PC-9 (cell line): ENCODE measurements around the gene DPF1. TPM values are rescaled to one million over a fixed set of nuclear protein-coding genes. Genes with fewer than 3 reads are reported as not detected.

Experiments used
- BruUV-seq: library from RNA; stranded (reverse); fragments of 400-500 nt; replicated peaks from 2 replicates; lab custom pipeline; 2021; lab: Mats Ljungman, UMichigan
- CTCF ChIA-PET: fragments of 300-600 bp; sonication (Branson Sonifier 250); formaldehyde crosslinking; loops from one replicate; lab custom pipeline; 2022; ENCODE audit warnings: antibody characterized with exemption; lab: Charles Lee
- POLR2A ChIA-PET: fragments of 300-600 bp; sonication (Branson Sonifier 250); formaldehyde crosslinking; loops from one replicate; lab custom pipeline; 2022; ENCODE audit warnings: antibody characterized with exemption; ENCODE audit not compliant: unreplicated experiment; lab: Charles Lee
- DNase-seq, 2 experiments: peaks; one replicate each; pipeline versions ENCODE4 v3.0.0 to v3.0.0-alpha.2; 2015 to 2022; ENCODE audit warnings: mixed read lengths in 1 of 2
- H2AFZ ChIP-seq: fragments of 200-600 bp; sonication (generic); 2 replicates; pipeline ENCODE4 v1.8.1; 2017; ENCODE audit warnings: antibody characterized with exemption
- H3F3A ChIP-seq: fragments of 200-600 bp; sonication (generic); 2 replicates; pipeline ENCODE4 v1.8.1; 2017; ENCODE audit warnings: antibody characterized with exemption, mild to moderate bottlenecking, low read depth; ENCODE audit not compliant: insufficient read depth
- H3K27ac ChIP-seq: fragments of 200-600 bp; sonication (generic); 2 replicates; pipeline ENCODE4 v1.6.1; 2016; ENCODE audit warnings: mixed run types
- H3K27me3 ChIP-seq: fragments of 200-600 bp; sonication (generic); 2 replicates; pipeline ENCODE4 v1.6.1; 2016; ENCODE audit warnings: low read depth, mixed run types; ENCODE audit not compliant: insufficient read depth
- H3K36me3 ChIP-seq: fragments of 200-600 bp; sonication (generic); 2 replicates; pipeline ENCODE4 v1.6.1; 2016; ENCODE audit warnings: low read depth, mixed run types
- H3K4me1 ChIP-seq: fragments of 200-600 bp; sonication (generic); replicated peaks from 2 replicates; pipeline ENCODE4 v1.6.1; 2016; ENCODE audit warnings: mixed run types; ENCODE audit not compliant: insufficient read depth
- H3K4me2 ChIP-seq: fragments of 200-600 bp; sonication (generic); 2 replicates; pipeline ENCODE4 v1.6.1; 2017; ENCODE audit warnings: mixed run types
- H3K4me3 ChIP-seq: fragments of 200-600 bp; sonication (generic); 2 replicates; pipeline ENCODE4 v1.6.1; 2016; ENCODE audit warnings: mixed run types
- H3K79me2 ChIP-seq: fragments of 200-600 bp; sonication (generic); 2 replicates; pipeline ENCODE4 v1.6.1; 2017; ENCODE audit warnings: low read depth, mixed run types
- H3K9me2 ChIP-seq: fragments of 200-600 bp; sonication (generic); 2 replicates; pipeline ENCODE4 v1.8.1; 2017; ENCODE audit warnings: mild to moderate bottlenecking; ENCODE audit not compliant: insufficient read depth
- H3K9me3 ChIP-seq: fragments of 200-600 bp; sonication (generic); 2 replicates; pipeline ENCODE4 v1.8.1; 2016; ENCODE audit warnings: low read depth; ENCODE audit not compliant: insufficient read depth
- H4K20me1 ChIP-seq: fragments of 200-600 bp; sonication (generic); 2 replicates; pipeline ENCODE4 v1.8.1; 2017; ENCODE audit not compliant: insufficient read depth
- CTCF ChIP-seq: fragments of 200-600 bp; sonication (generic); conservative IDR thresholded peaks from 2 replicates; pipeline ENCODE4 v1.6.1; 2017; ENCODE audit warnings: mixed run types, antibody characterized with exemption, mild to moderate bottlenecking, moderate library complexity
- EZH2 ChIP-seq: fragments of 200-600 bp; sonication (generic); IDR thresholded peaks from 2 replicates; pipeline ENCODE4 v1.8.0; 2017; ENCODE audit warnings: antibody characterized with exemption, low read depth
- intact Hi-C: fragments of 100-400 bp; cut with micrococcal nuclease; formaldehyde crosslinking; loops from one replicate; pipeline ENCODE4 v1.10.0; 2022; ENCODE audit not compliant: unreplicated experiment
- total RNA-seq: library from RNA; stranded (reverse); gene quantifications from 2 replicates; pipeline ENCODE4 v1.2.3, GENCODE V29; 2021

DPF1 gene
- total RNA-seq, 1 experiment from 2014 or later, result 0.81 TPM

GRCh38 chr19:38204728-38205127 is 19.3 kb downstream of the DPF1 start:
- BruUV-seq, result no TSS peak
- Histone ChIP-seq H3K4me3 (no peak overlapping the region), H3K4me1 (no peaks in the 10 kb centered on the region), H2AFZ (no peak overlapping the region), H3K9me3 (no peaks in the 10 kb centered on the region), H4K20me1 (no peaks in the 10 kb centered on the region), H3K4me2 (no peak overlapping the region), H3K27me3 (no peaks in the 10 kb centered on the region), H3K36me3 (no peaks in the 10 kb centered on the region), H3F3A (no peaks in the 10 kb centered on the region), H3K79me2 (no peaks in the 10 kb centered on the region), H3K27ac (no peak overlapping the region), H3K9me2 (no peaks in the 10 kb centered on the region)
- ChIA-PET CTCF (no interaction called here), POLR2A (no interaction called here)
- DNase-seq, result no peak
- intact Hi-C loops, result no loop called here
- TF ChIP-seq CTCF, result no peak
- no peak for TF ChIP-seq EZH2

- H3K9me3 ChIP-seq, result no peaks in the 10 kb centered on the region
- BruUV-seq, result no TSS peak
- H3K4me3 ChIP-seq, result no peak overlapping the region
- H3K9me2 ChIP-seq, result no peaks in the 10 kb centered on the region
- ChIA-PET POLR2A (no interaction called here), CTCF (no interaction called here)
- no peak for TF ChIP-seq EZH2
- no peak for TF ChIP-seq CTCF
- H3K36me3 ChIP-seq, result no peaks in the 10 kb centered on the region
- no peak overlapping the region for H3K27ac ChIP-seq
- no peak overlapping the region for H2AFZ ChIP-seq
- H3K4me2 ChIP-seq, result no peak overlapping the region
- H3F3A ChIP-seq, result no peaks in the 10 kb centered on the region
- H3K27me3 ChIP-seq, result no peaks in the 10 kb centered on the region
- no peaks in the 10 kb centered on the region for H4K20me1 ChIP-seq
- no peak for DNase-seq
- intact Hi-C loops, result no loop called here
- no peaks in the 10 kb centered on the region for H3K79me2 ChIP-seq
- no peaks in the 10 kb centered on the region for H3K4me1 ChIP-seq
These were observed 19.9 kb downstream of the DPF1 start for GRCh38 chr19:38204096-38204495.

- Histone ChIP-seq H3K4me1 (no peaks in the 10 kb centered on the region), H3K9me2 (no peaks in the 10 kb centered on the region), H3K27ac (no peak overlapping the region), H3K36me3 (no peaks in the 10 kb centered on the region), H2AFZ (no peak overlapping the region), H3K79me2 (no peaks in the 10 kb centered on the region), H3K27me3 (no peaks in the 10 kb centered on the region), H3F3A (no peaks in the 10 kb centered on the region), H3K4me3 (no peak overlapping the region), H3K9me3 (no peaks in the 10 kb centered on the region), H4K20me1 (no peaks in the 10 kb centered on the region), H3K4me2 (no peak overlapping the region)
- intact Hi-C loops, result no loop called here
- no peak for DNase-seq
- POLR2A ChIA-PET, result no interaction called here
- TF ChIP-seq CTCF (no peak), EZH2 (no peak)
- BruUV-seq, result no TSS peak
- CTCF ChIA-PET, result no interaction called here
These were observed 20.8 kb downstream of the DPF1 start for GRCh38 chr19:38203197-38203596.
